GM12801 (cell line): ENCODE measurements around the gene GDF7.

Experiments used
- TF ChIP-seq, protein P1 (sequence below): IDR thresholded peaks from one replicate; pipeline ENCODE4 v1.5.1; 2011; ENCODE audit warnings: control low read depth; ENCODE audit not compliant: insufficient read length; ENCODE audit errors: extremely low read depth

GDF7 gene

DNA sequence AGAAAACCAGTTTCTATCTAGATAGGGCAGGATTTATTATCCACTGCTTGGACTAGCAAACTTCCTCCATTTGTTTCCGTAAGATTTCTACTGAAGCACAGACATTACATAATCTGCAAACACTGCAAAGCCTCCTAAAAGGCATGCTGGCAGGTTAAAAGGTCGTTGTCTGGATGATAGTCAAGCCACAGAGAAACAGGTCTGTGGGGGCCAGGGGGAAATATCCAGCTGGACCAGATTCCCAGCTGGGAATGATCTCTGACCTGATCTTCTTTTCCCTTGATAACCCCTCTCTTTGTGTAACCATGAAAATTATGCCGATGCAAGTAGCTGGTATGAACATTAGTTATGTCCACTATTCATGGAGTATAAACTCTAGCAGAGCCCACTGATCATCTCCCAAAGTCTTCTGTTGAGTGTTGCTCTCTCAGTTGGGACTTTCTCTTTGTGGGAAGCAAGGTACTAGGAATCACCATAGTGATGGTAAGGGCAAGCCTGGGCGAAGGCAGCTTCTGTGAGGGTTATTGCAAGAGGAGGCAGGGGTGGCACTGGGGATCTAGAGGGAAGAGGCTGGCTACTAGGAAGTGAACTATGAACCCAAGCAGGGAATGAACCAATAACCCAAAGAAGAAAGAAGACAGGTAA lies 61.3 kb downstream of the GDF7 start:
- TF ChIP-seq, protein P1, sequence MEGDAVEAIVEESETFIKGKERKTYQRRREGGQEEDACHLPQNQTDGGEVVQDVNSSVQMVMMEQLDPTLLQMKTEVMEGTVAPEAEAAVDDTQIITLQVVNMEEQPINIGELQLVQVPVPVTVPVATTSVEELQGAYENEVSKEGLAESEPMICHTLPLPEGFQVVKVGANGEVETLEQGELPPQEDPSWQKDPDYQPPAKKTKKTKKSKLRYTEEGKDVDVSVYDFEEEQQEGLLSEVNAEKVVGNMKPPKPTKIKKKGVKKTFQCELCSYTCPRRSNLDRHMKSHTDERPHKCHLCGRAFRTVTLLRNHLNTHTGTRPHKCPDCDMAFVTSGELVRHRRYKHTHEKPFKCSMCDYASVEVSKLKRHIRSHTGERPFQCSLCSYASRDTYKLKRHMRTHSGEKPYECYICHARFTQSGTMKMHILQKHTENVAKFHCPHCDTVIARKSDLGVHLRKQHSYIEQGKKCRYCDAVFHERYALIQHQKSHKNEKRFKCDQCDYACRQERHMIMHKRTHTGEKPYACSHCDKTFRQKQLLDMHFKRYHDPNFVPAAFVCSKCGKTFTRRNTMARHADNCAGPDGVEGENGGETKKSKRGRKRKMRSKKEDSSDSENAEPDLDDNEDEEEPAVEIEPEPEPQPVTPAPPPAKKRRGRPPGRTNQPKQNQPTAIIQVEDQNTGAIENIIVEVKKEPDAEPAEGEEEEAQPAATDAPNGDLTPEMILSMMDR: no peak
